ENCODE results near the gene DCHS1.

DCHS1 gene

DNA sequence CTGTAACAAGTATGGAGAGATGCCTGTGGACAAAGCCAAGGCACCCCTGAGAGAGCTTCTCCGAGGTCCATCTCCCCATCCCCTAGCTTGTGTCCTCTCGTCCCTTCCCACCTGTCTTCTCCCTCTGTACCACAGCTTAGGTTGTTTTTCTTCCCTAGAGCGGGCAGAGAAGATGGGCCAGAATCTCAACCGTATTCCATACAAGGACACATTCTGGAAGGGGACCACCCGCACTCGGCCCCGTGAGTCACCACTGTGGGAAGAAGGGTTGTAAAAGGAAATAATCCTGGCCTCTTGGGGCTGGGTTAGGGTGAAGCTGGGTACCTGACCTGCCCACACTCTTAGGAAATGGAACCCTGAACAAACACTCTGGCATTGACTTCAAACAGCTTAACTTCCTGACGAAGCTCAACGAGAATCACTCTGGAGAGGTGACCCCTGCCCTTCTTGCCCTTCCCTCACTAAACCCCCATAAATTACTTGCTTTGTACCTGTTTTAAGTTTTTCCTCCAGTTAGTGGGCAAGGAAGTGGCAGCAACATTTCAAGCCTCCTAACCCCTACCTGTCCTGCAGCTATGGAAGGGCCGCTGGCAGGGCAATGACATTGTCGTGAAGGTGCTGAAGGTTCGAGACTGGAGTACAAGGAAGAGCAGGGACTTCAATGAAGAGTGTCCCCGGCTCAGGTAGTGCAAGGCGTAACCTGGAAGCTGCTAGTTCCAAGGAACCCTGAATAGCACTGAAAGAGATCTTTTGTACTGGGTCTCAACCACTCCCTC, 46.7 kb downstream of the DCHS1 start:
- TF ChIP-seq POLR2AphosphoS5 (IDR thresholded peaks at IDR 0.05; ENCODE audit: low read depth, low read length) (no peak), SPI1 (IDR thresholded peaks at IDR 0.05; ENCODE audit: low read depth, low read length) (no peak), POU2F2 (IDR thresholded peaks at IDR 0.05; ENCODE audit: low read depth, low read length) (no peak), POLR2A (IDR thresholded peaks at IDR 0.05; ENCODE audit: low read depth, low read length) (no peak), TAF1 (IDR thresholded peaks at IDR 0.05; ENCODE audit: low read depth, low read length) (no peak), PAX5 (IDR thresholded peaks at IDR 0.05; ENCODE audit: insufficient read depth, low read length, severe bottlenecking) (no peak)
- DNase-seq (ENCODE audit: insufficient read length, low spot score) (no peak), FAIRE-seq (no peak)

GRCh38 chr11:6608011-6608410, 47.6 kb downstream of the DCHS1 start:
- FAIRE-seq: no peak
- no peak for TF ChIP-seq SPI1 (IDR thresholded peaks at IDR 0.05; ENCODE audit: low read depth, low read length)
- TF ChIP-seq TAF1 (IDR thresholded peaks at IDR 0.05; ENCODE audit: low read depth, low read length): no peak
- no peak for TF ChIP-seq POU2F2 (IDR thresholded peaks at IDR 0.05; ENCODE audit: low read depth, low read length)
- TF ChIP-seq POLR2AphosphoS5 (IDR thresholded peaks at IDR 0.05; ENCODE audit: low read depth, low read length): no peak
- 0 out of 2 replicates have a peak, but pooled peaks have one; percentile 8 for TF ChIP-seq POLR2A (IDR thresholded peaks at IDR 0.05; ENCODE audit: low read depth, low read length)
- no peak for DNase-seq (ENCODE audit: insufficient read length, low spot score)

DNA sequence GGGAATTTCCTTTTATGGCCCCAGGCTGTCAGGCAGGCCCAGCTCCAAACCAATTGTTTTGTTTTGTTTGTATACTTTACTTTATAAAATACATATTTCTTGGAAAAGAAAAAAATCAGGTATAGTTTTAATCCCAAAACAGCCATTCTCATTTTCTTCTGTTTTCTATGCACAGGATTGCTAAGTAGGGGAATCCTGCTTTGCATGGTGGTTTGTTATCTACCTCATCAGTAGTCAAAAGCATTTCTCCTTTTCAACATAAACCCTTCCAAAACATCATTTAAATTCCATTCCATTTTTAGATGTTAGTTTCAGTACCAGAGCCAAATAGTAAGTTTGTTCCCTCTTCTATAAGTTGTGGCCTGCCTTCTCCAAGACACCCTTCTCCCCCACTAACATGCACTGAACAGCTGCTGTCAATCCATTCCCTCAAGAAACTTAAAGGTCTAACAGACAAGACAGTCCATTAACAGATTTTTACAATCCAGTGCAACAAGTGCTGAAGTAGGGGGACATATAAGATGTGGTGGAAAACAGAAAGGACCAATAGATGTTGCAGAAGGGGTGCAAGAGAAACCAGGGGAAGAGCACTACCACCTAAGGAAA, 48.3 kb downstream of the DCHS1 start:
- no peak for FAIRE-seq
- no peak for DNase-seq (ENCODE audit: insufficient read length, low spot score)
- no peak for TF ChIP-seq TAF1 (IDR thresholded peaks at IDR 0.05; ENCODE audit: low read depth, low read length)
- no peak for TF ChIP-seq POLR2AphosphoS5 (IDR thresholded peaks at IDR 0.05; ENCODE audit: low read depth, low read length)
- TF ChIP-seq POU2F2 (IDR thresholded peaks at IDR 0.05; ENCODE audit: low read depth, low read length): no peak
- no peak for TF ChIP-seq PAX5 (IDR thresholded peaks at IDR 0.05; ENCODE audit: insufficient read depth, low read length, severe bottlenecking)
- TF ChIP-seq POLR2A (IDR thresholded peaks at IDR 0.05; ENCODE audit: low read depth, low read length): no peak
- no peak for TF ChIP-seq SPI1 (IDR thresholded peaks at IDR 0.05; ENCODE audit: low read depth, low read length)

DNA sequence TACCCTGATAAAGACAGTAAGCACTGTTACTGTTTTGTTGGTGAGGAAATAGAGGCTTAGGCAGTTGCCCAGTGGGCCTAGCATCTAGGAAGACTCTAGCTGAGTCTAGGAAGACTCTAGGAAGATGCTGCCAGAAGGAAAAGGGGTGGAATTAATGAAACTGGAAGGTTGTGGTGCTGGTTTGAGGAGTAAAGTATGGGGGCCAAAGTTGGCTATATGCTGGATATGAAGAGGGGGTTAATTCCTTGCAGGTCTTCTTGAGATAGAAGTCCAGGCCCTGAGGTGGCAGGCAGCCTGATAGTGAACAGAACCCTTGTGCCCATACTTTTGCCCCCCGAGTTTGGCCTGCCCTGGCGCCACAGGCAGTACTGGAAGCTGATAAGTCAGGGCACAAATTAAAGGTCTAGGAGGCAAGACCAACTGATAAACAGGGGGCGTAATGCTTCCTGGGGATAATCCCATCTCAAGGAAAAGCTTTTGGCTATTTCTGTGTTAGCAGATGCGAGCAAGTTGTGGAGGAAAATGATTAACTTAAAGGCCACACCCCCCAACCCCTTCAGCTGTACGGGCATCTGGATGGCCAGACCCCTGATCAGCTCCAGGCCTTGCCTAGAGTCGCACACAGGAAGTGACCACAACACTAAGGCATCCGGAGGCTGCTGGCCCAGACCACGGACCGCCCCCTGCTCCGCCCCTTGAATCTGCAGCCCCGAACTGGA, 49.0 kb downstream of the DCHS1 start:
- TF ChIP-seq PAX5 (IDR thresholded peaks at IDR 0.05; ENCODE audit: insufficient read depth, low read length, severe bottlenecking): no peak
- TF ChIP-seq POLR2AphosphoS5 (IDR thresholded peaks at IDR 0.05; ENCODE audit: low read depth, low read length): peak; percentile 34; the same call in 1 of the 2 replicates
- TF ChIP-seq POLR2A (IDR thresholded peaks at IDR 0.05; ENCODE audit: low read depth, low read length): peak; percentile 66; the same call in 1 of the 2 replicates
- peak; percentile 65 for TF ChIP-seq POU2F2 (IDR thresholded peaks at IDR 0.05; ENCODE audit: low read depth, low read length)
- no peak for TF ChIP-seq SPI1 (IDR thresholded peaks at IDR 0.05; ENCODE audit: low read depth, low read length)
- TF ChIP-seq TAF1 (IDR thresholded peaks at IDR 0.05; ENCODE audit: low read depth, low read length): 0 out of 2 replicates have a peak, but pooled peaks have one; percentile 12
- FAIRE-seq: peak; percentile 84
- DNase-seq (ENCODE audit: insufficient read length, low spot score): no peak

DNA sequence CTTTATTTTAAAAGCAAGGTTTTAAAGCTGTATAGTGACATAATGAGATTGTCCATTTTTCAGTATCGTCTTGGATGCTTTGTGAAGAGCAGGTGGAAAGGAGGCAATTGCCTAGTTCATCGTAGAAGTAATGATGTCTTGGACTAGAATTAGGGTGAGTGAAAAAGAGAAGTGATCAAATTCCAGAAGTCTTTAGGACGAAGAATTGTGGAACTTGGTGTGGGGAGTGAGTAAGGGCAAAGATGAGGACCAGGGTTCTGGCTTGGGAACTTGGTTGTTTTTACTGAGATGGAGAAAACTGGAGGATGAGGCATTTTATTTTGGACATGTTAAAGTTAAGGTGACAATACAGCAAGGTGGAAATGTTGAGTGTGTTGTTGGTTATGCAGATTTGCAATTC, 50.8 kb downstream of the DCHS1 start:
- DNase-seq (ENCODE audit: insufficient read length, low spot score): no peak
- FAIRE-seq: peak; percentile 45
- no peak for TF ChIP-seq POLR2A (IDR thresholded peaks at IDR 0.05; ENCODE audit: low read depth, low read length)
- 0 out of 2 replicates have a peak, but pooled peaks have one; percentile 20 for TF ChIP-seq SPI1 (IDR thresholded peaks at IDR 0.05; ENCODE audit: low read depth, low read length)

DNA sequence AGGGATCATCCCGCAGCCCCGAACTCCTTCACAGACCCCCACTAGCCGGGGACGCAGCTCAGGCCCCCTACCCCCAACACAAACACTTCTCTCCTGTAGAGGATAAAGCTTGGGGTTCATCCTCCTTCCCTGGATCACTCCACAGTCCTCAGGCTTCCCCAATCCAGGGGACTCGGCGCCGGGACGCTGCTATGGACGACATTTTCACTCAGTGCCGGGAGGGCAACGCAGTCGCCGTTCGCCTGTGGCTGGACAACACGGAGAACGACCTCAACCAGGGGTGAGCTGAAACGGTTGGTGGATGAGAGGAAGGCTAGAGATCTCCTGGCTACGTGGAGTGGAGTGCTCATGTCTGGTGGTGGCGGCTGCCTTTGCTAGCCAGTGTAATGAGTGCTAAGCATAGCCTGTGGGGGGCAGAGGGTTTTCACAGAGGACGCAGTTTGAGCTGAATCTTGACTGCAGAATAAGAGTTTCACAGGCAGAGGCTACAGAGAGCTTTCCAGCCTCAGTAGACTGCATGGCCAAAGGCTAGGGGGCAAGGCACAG, 51.5 kb downstream of the DCHS1 start:
- DNase-seq (ENCODE audit: insufficient read length, low spot score) (no peak), FAIRE-seq (peak; percentile 92)
- TF ChIP-seq SPI1 (IDR thresholded peaks at IDR 0.05; ENCODE audit: low read depth, low read length) (no peak), POU2F2 (IDR thresholded peaks at IDR 0.05; ENCODE audit: low read depth, low read length) (no peak), POLR2A (IDR thresholded peaks at IDR 0.05; ENCODE audit: low read depth, low read length) (no peak), TAF1 (IDR thresholded peaks at IDR 0.05; ENCODE audit: low read depth, low read length) (peak; percentile 36; the same call in 1 of the 2 replicates), POLR2AphosphoS5 (IDR thresholded peaks at IDR 0.05; ENCODE audit: low read depth, low read length) (0 out of 2 replicates have a peak, but pooled peaks have one; percentile 41), PAX5 (IDR thresholded peaks at IDR 0.05; ENCODE audit: insufficient read depth, low read length, severe bottlenecking) (no peak)

- peak; percentile 89 for DNase-seq (ENCODE audit: insufficient read length, low spot score)
- FAIRE-seq: peak; percentile 93
Measured at GRCh38 chr11:6603287-6604080, 52.1 kb downstream of the DCHS1 start, which contains the start of the genes ILK and RRP8. Gene ILK, plus strand, starts transcription at chr11:6603774. Its CDS starts 498 bp downstream, at chr11:6604272. Gene RRP8, minus strand, starts transcription at chr11:6603616. Its CDS starts 114 bp downstream, at chr11:6603502.

More at GRCh38 chr11:6603287-6604080, 52.1 kb downstream of the DCHS1 start, which contains the start of the genes ILK and RRP8:
- TF ChIP-seq PAX5 (IDR thresholded peaks at IDR 0.05; ENCODE audit: insufficient read depth, low read length, severe bottlenecking) (peak; percentile 75), POLR2A (IDR thresholded peaks at IDR 0.05; ENCODE audit: low read depth, low read length) (peak; percentile 71; the same call in 1 of the 2 replicates), TAF1 (IDR thresholded peaks at IDR 0.05; ENCODE audit: low read depth, low read length) (peak; percentile 70), SPI1 (IDR thresholded peaks at IDR 0.05; ENCODE audit: low read depth, low read length) (peak; percentile 38; the same call in 1 of the 2 replicates), POLR2AphosphoS5 (IDR thresholded peaks at IDR 0.05; ENCODE audit: low read depth, low read length) (peak; percentile 52; the same call in 1 of the 2 replicates), POU2F2 (IDR thresholded peaks at IDR 0.05; ENCODE audit: low read depth, low read length) (0 out of 2 replicates have a peak, but pooled peaks have one; percentile 34)

All from GM12891 (cell line).